Dendritic cell treated with granulocyte-macrophage colony-stimulating factor and Interleukin-4, amounts not matched to agents 40 ng/mL and 50 ng/mL, for 4 days (primary cell): ENCODE measurements around the gene ECE1.

Experiments
- H3K27ac Mint-ChIP-seq: one replicate; pipeline ENCODE4 v1.8.0; 2022; ENCODE audit warnings: mild to moderate bottlenecking, mixed read lengths
- H3K27me3 Mint-ChIP-seq: one replicate; pipeline ENCODE4 v1.8.0; 2022; ENCODE audit warnings: mild to moderate bottlenecking, mixed read lengths
- H3K36me3 Mint-ChIP-seq: one replicate; pipeline ENCODE4 v1.8.0; 2022; ENCODE audit warnings: low read depth, mixed read lengths
- H3K4me1 Mint-ChIP-seq: one replicate; pipeline ENCODE4 v1.8.0; 2022; ENCODE audit warnings: low read depth, mixed read lengths
- H3K4me3 Mint-ChIP-seq: one replicate; pipeline ENCODE4 v1.8.0; 2022; ENCODE audit warnings: mild to moderate bottlenecking, moderate library complexity, mixed read lengths
- H3K9me3 Mint-ChIP-seq: one replicate; pipeline ENCODE4 v1.8.0; 2022; ENCODE audit warnings: mixed read lengths
- intact Hi-C: fragments of 100-400 bp; cut with micrococcal nuclease; formaldehyde crosslinking; loops from one replicate; pipeline ENCODE4 v1.15.0; 2022

ECE1 gene

GRCh38 chr1:21289700-21290545, at the start of gene ECE1:
TSS of gene ECE1 (minus strand) at chr1:21290463. CDS start at chr1:21290414, 49 bp downstream.
- intact Hi-C loops = loop anchor here (5.0 kb wide), 1 partner anchor 42 kb away; no protein-coding TSS in a partner anchor
- Mint-ChIP-seq H3K9me3 (no peaks in the 10 kb centered on the region), H3K36me3 (no peaks in the 10 kb centered on the region), H3K4me1 (peaks cover 64% of the 10 kb centered on the region), H3K4me3 (peak within 1 kb of the TSS; percentile 77), H3K27me3 (peaks cover 40% of the 10 kb centered on the region), H3K27ac (peak within 1 kb of the TSS; percentile 73)

GRCh38 chr1:21339356-21340229, 49.3 kb upstream of the ECE1 start:
- no peak overlapping the region for H3K4me3 Mint-ChIP-seq
- H3K36me3 Mint-ChIP-seq = no peaks in the 10 kb centered on the region
- intact Hi-C loops = no loop called here

GRCh38 chr1:21338573-21339355, 48.5 kb upstream of the ECE1 start:
- Mint-ChIP-seq H3K9me3 (no peaks in the 10 kb centered on the region), H3K27me3 (peaks cover 93% of the 10 kb centered on the region), H3K36me3 (no peaks in the 10 kb centered on the region), H3K4me1 (peaks cover 80% of the 10 kb centered on the region), H3K27ac (no peak overlapping the region), H3K4me3 (no peak overlapping the region)
- intact Hi-C loops = no loop called here

More at GRCh38 chr1:21339356-21340229, 49.3 kb upstream of the ECE1 start:
- H3K9me3 Mint-ChIP-seq = no peaks in the 10 kb centered on the region
- H3K27ac Mint-ChIP-seq = no peak overlapping the region
- peaks cover 96% of the 10 kb centered on the region for H3K27me3 Mint-ChIP-seq
- H3K4me1 Mint-ChIP-seq = peaks cover 71% of the 10 kb centered on the region

GRCh38 chr1:21337928-21338572, 47.8 kb upstream of the ECE1 start:
- Mint-ChIP-seq H3K27ac (no peak overlapping the region), H3K36me3 (no peaks in the 10 kb centered on the region), H3K9me3 (no peaks in the 10 kb centered on the region), H3K27me3 (peaks cover 86% of the 10 kb centered on the region), H3K4me3 (no peak overlapping the region), H3K4me1 (peaks cover 81% of the 10 kb centered on the region)
- intact Hi-C loops = no loop called here

GRCh38 chr1:21337454-21337927, 47.2 kb upstream of the ECE1 start:
- Mint-ChIP-seq H3K27me3 (peaks cover 81% of the 10 kb centered on the region), H3K4me3 (no peak overlapping the region), H3K9me3 (no peaks in the 10 kb centered on the region), H3K27ac (no peak overlapping the region), H3K36me3 (no peaks in the 10 kb centered on the region), H3K4me1 (peaks cover 75% of the 10 kb centered on the region)
- intact Hi-C loops = no loop called here

GRCh38 chr1:21337010-21337437, 46.8 kb upstream of the ECE1 start:
- no peak overlapping the region for H3K4me3 Mint-ChIP-seq

GRCh38 chr1:21335750-21336224, 45.5 kb upstream of the ECE1 start:
- Mint-ChIP-seq H3K4me1 (peaks cover 65% of the 10 kb centered on the region), H3K27me3 (peaks cover 69% of the 10 kb centered on the region), H3K27ac (no peak overlapping the region), H3K36me3 (no peaks in the 10 kb centered on the region), H3K9me3 (no peaks in the 10 kb centered on the region), H3K4me3 (no peak overlapping the region)
- intact Hi-C loops = no loop called here

More at GRCh38 chr1:21337010-21337437, 46.8 kb upstream of the ECE1 start:
- H3K36me3 Mint-ChIP-seq = no peaks in the 10 kb centered on the region
- H3K4me1 Mint-ChIP-seq = peaks cover 70% of the 10 kb centered on the region
- intact Hi-C loops = no loop called here
- peaks cover 76% of the 10 kb centered on the region for H3K27me3 Mint-ChIP-seq
- H3K9me3 Mint-ChIP-seq = no peaks in the 10 kb centered on the region
- no peak overlapping the region for H3K27ac Mint-ChIP-seq

- Mint-ChIP-seq H3K4me3 (peak overlapping the region; percentile 62), H3K27ac (peak overlapping the region; percentile 73), H3K9me3 (no peaks in the 10 kb centered on the region), H3K36me3 (no peaks in the 10 kb centered on the region), H3K27me3 (peaks cover 70% of the 10 kb centered on the region), H3K4me1 (peaks cover 65% of the 10 kb centered on the region)
- intact Hi-C loops = no loop called here
Measured at GRCh38 chr1:21335088-21335691, 44.9 kb upstream of the ECE1 start.

- Mint-ChIP-seq H3K36me3 (no peaks in the 10 kb centered on the region), H3K27me3 (peaks cover 67% of the 10 kb centered on the region), H3K27ac (peak overlapping the region; percentile 73), H3K9me3 (no peaks in the 10 kb centered on the region), H3K4me3 (peak overlapping the region; percentile 62), H3K4me1 (peaks cover 58% of the 10 kb centered on the region)
- intact Hi-C loops = loop anchor here (1.0 to 5.0 kb wide), 2 partner anchors 42 to 79 kb away; partner anchors contain the start of gene ECE1
Measured at GRCh38 chr1:21334214-21335087, 44.2 kb upstream of the ECE1 start.

GRCh38 chr1:21333824-21334213, 43.6 kb upstream of the ECE1 start:
- no peaks in the 10 kb centered on the region for H3K36me3 Mint-ChIP-seq
- H3K27ac Mint-ChIP-seq = no peak overlapping the region
- H3K9me3 Mint-ChIP-seq = no peaks in the 10 kb centered on the region
- peaks cover 53% of the 10 kb centered on the region for H3K4me1 Mint-ChIP-seq
- peaks cover 63% of the 10 kb centered on the region for H3K27me3 Mint-ChIP-seq
- intact Hi-C loops = loop anchor here (1.0 to 5.0 kb wide), 2 partner anchors 42 to 79 kb away; partner anchors contain the start of gene ECE1
- H3K4me3 Mint-ChIP-seq = no peak overlapping the region

GRCh38 chr1:21332554-21333311, 42.5 kb upstream of the ECE1 start:
- Mint-ChIP-seq H3K36me3 (no peaks in the 10 kb centered on the region), H3K27ac (no peak overlapping the region), H3K4me1 (peaks cover 46% of the 10 kb centered on the region), H3K9me3 (no peaks in the 10 kb centered on the region), H3K4me3 (no peak overlapping the region), H3K27me3 (peaks cover 61% of the 10 kb centered on the region)
- intact Hi-C loops = loop anchor here (5.0 kb wide), 1 partner anchor 40 kb away; the partner anchor contains the start of gene ECE1
